H1 (cell line): ENCODE results near the gene PLCL1. TPM values are rescaled to one million over a fixed set of nuclear protein-coding genes. Genes with fewer than 3 reads are reported as not detected.

Experiments
- CTCF ChIA-PET: fragments of 300-600 bp; sonication (Branson Sonifier 250); formaldehyde crosslinking; loops from one replicate; lab custom pipeline; 2021; ENCODE audit not compliant: partially characterized antibody; lab: Charles Lee
- POLR2A ChIA-PET: fragments of 300-600 bp; sonication (Branson Sonifier 250); formaldehyde crosslinking; loops from one replicate; lab custom pipeline; 2021; ENCODE audit warnings: inconsistent platforms; ENCODE audit not compliant: partially characterized antibody; lab: Charles Lee
- DNase-seq, 2 experiments: peaks; one replicate each; pipeline versions ENCODE4 v3.0.0 to v3.0.0-alpha.2; 2010 to 2022; ENCODE audit warnings: low spot score in 2 of 2, low read depth in 1 of 2, mixed read lengths in 1 of 2
- FAIRE-seq: peaks from 2 replicates; lab custom pipeline; 2011; peaks lifted over from hg19 to GRCh38; lab: Jason Lieb, UNC
- H2AFZ ChIP-seq: 2 replicates; pipeline ENCODE4 v1.8.1; 2012; ENCODE audit warnings: low read length, inconsistent platforms
- H2AK5ac ChIP-seq: 2 replicates; pipeline ENCODE4 v1.6.1; 2013; ENCODE audit warnings: low read depth, low read length
- H2BK120ac ChIP-seq: replicated peaks from 2 replicates; pipeline ENCODE3; 2013; ENCODE audit warnings: low read depth, low read length, inconsistent platforms
- H2BK12ac ChIP-seq: 2 replicates; pipeline ENCODE4 v1.6.1; 2013; ENCODE audit warnings: low read depth, low read length
- H2BK15ac ChIP-seq: 2 replicates; pipeline ENCODE4 v1.6.1; 2013; ENCODE audit warnings: low read length
- H2BK20ac ChIP-seq: 2 replicates; pipeline ENCODE4 v1.6.1; 2013; ENCODE audit warnings: low read length
- H2BK5ac ChIP-seq: 2 replicates; pipeline ENCODE4 v1.6.1; 2013; ENCODE audit warnings: low read depth, low read length
- H3K14ac ChIP-seq: 2 replicates; pipeline ENCODE4 v1.6.1; 2013; ENCODE audit warnings: inconsistent platforms; ENCODE audit not compliant: insufficient read length
- H3K18ac ChIP-seq: 2 replicates; pipeline ENCODE4 v1.6.1; 2013; ENCODE audit warnings: low read length; ENCODE audit errors: extremely low read depth
- H3K23ac ChIP-seq: 2 replicates; pipeline ENCODE4 v1.6.1; 2013; ENCODE audit warnings: inconsistent platforms; ENCODE audit not compliant: insufficient read length
- H3K23me2 ChIP-seq: 2 replicates; pipeline ENCODE4 v1.6.1; 2013; ENCODE audit warnings: low read depth, low read length
- H3K27ac ChIP-seq: 2 replicates; pipeline ENCODE4 v1.6.1; 2011; ENCODE audit warnings: low read depth, low read length, inconsistent platforms
- H3K27me3 ChIP-seq, 4 experiments: replicated peaks in 1 of 4; 1 replicate in 1 of 4; 2 replicates in 3 of 4; pipeline versions ENCODE4 v1.6.1 to v1.8.1; 2011 to 2013; ENCODE audit warnings: low read length in 3 of 4, mild to moderate bottlenecking in 3 of 4, inconsistent platforms in 2 of 4, mixed read lengths in 2 of 4, moderate library complexity in 1 of 4; ENCODE audit not compliant: control insufficient read depth in 3 of 4, insufficient read depth in 3 of 4; ENCODE audit errors: extremely low read depth in 1 of 4
- H3K36me3 ChIP-seq, 4 experiments: 2 replicates each; pipeline versions ENCODE4 v1.6.1 to v1.8.1; 2011 to 2013; ENCODE audit warnings: mild to moderate bottlenecking in 4 of 4, low read length in 3 of 4, moderate library complexity in 2 of 4, control low read depth in 1 of 4, inconsistent platforms in 1 of 4; ENCODE audit not compliant: insufficient read depth in 4 of 4, control insufficient read depth in 2 of 4
- H3K4ac ChIP-seq: replicated peaks from 2 replicates; pipeline ENCODE3; 2013; ENCODE audit warnings: low read length, low read depth, mixed read lengths, inconsistent platforms; ENCODE audit not compliant: insufficient read length
- H3K4me1 ChIP-seq, 4 experiments: replicated peaks in 1 of 4; 1 replicate in 1 of 4; 2 replicates in 3 of 4; pipeline versions ENCODE4 v1.6.1 to v1.8.1; 2011 to 2013; ENCODE audit warnings: low read length in 3 of 4, inconsistent platforms in 2 of 4, mixed read lengths in 1 of 4; ENCODE audit not compliant: insufficient read depth in 4 of 4, control insufficient read depth in 3 of 4
- H3K4me2 ChIP-seq, 2 experiments: 2 replicates each; pipeline versions ENCODE4 v1.6.1 to v1.8.1; 2011 to 2013; ENCODE audit warnings: low read depth in 2 of 2, low read length in 2 of 2, control low read depth in 1 of 2, inconsistent platforms in 1 of 2, mild to moderate bottlenecking in 1 of 2; ENCODE audit not compliant: insufficient read depth in 1 of 2
- H3K4me3 ChIP-seq, 4 experiments: fragments of 200-600, 300-600 bp in 1 of 4; sonication (generic), shearing (Covaris generic), sonication (Bioruptor Twin) in 1 of 4; 2 replicates each; pipeline versions ENCODE4 v1.5.1 to v1.8.1; 2011 to 2016; ENCODE audit warnings: low read length in 4 of 4, low read depth in 3 of 4, control low read depth in 2 of 4, inconsistent platforms in 2 of 4, mild to moderate bottlenecking in 2 of 4, mixed read lengths in 1 of 4, moderate library complexity in 1 of 4; ENCODE audit not compliant: insufficient read depth in 2 of 4; ENCODE audit errors: extremely low read depth in 1 of 4
- H3K56ac ChIP-seq: replicated peaks from 2 replicates; pipeline ENCODE3; 2013; ENCODE audit warnings: low read depth, mild to moderate bottlenecking, mixed read lengths, low read length, inconsistent platforms; ENCODE audit not compliant: insufficient read length
- H3K79me1 ChIP-seq: 2 replicates; pipeline ENCODE4 v1.6.1; 2013; ENCODE audit warnings: low read depth, low read length, control low read depth
- H3K79me2 ChIP-seq, 2 experiments: 2 replicates each; pipeline versions ENCODE4 v1.6.1 to v1.8.1; 2012 to 2013; ENCODE audit warnings: low read length in 2 of 2, mild to moderate bottlenecking in 2 of 2, inconsistent platforms in 1 of 2; ENCODE audit not compliant: insufficient read depth in 2 of 2, control insufficient read depth in 1 of 2
- H3K9ac ChIP-seq, 4 experiments: replicated peaks in 1 of 4; 1 replicate in 1 of 4; 2 replicates in 3 of 4; pipeline versions ENCODE4 v1.6.1 to v1.8.1; 2011 to 2013; ENCODE audit warnings: low read depth in 3 of 4, low read length in 3 of 4, control low read depth in 2 of 4, mild to moderate bottlenecking in 2 of 4, moderate library complexity in 2 of 4, inconsistent platforms in 1 of 4; ENCODE audit errors: extremely low read depth in 1 of 4
- H3K9me3 ChIP-seq, 2 experiments: 2 replicates each; pipeline versions ENCODE4 v1.6.1 to v1.8.1; 2012 to 2013; ENCODE audit warnings: mild to moderate bottlenecking in 2 of 2, moderate library complexity in 2 of 2, control low read depth in 1 of 2, inconsistent platforms in 1 of 2, low read depth in 1 of 2, low read length in 1 of 2, mixed read lengths in 1 of 2; ENCODE audit not compliant: insufficient read depth in 2 of 2
- H4K20me1 ChIP-seq, 2 experiments: replicated peaks in 1 of 2; 2 replicates each; pipeline versions ENCODE3 to v1.8.1; 2011 to 2013; ENCODE audit warnings: inconsistent platforms in 2 of 2, low read length in 2 of 2, mild to moderate bottlenecking in 1 of 2; ENCODE audit not compliant: insufficient read depth in 2 of 2, control insufficient read depth in 1 of 2
- H4K5ac ChIP-seq: 2 replicates; pipeline ENCODE4 v1.6.1; 2013; ENCODE audit warnings: low read length, low read depth, mixed read lengths, inconsistent platforms; ENCODE audit not compliant: insufficient read length
- H4K8ac ChIP-seq: 2 replicates; pipeline ENCODE4 v1.8.0; 2013; ENCODE audit warnings: mild to moderate bottlenecking, moderate library complexity, low read length, inconsistent platforms; ENCODE audit not compliant: insufficient read depth; ENCODE audit errors: extremely low read depth
- H4K91ac ChIP-seq: replicated peaks from 2 replicates; pipeline ENCODE3; 2013; ENCODE audit warnings: low read length, mixed read lengths, inconsistent platforms; ENCODE audit not compliant: insufficient read length
- CEBPB ChIP-seq: IDR thresholded peaks from 2 replicates; pipeline ENCODE4 v1.6.1; 2012; ENCODE audit warnings: low read depth, low read length
- GTF2F1 ChIP-seq: IDR thresholded peaks from 2 replicates; pipeline ENCODE4 v1.6.1; 2012; ENCODE audit warnings: low read depth, low read length, improper control_type of control experiment, borderline replicate concordance
- RAD21 ChIP-seq, 2 experiments: IDR thresholded peaks in 1 of 2; conservative IDR thresholded peaks in 1 of 2; 2 replicates each; pipeline ENCODE4 v1.6.1; 2011; ENCODE audit warnings: low read depth in 2 of 2, low read length in 2 of 2, improper control_type of control experiment in 1 of 2, inconsistent platforms in 1 of 2, mild to moderate bottlenecking in 1 of 2, moderate library complexity in 1 of 2
- RFX5 ChIP-seq: IDR thresholded peaks from 2 replicates; pipeline ENCODE4 v1.6.1; 2011; ENCODE audit warnings: low read depth, low read length, improper control_type of control experiment, borderline replicate concordance
- WGBS, 2 experiments: shearing (Covaris generic) in 1 of 2; methylation state at CpG; one replicate each; pipeline versions ENCODE4 v1.1.6 to v1.1.7; 2013 to 2015; ENCODE audit warnings: low lambda C conversion rate in 2 of 2, mixed read lengths in 2 of 2, inconsistent platforms in 1 of 2, low coverage in 1 of 2, missing lambda C conversion rate in 1 of 2; ENCODE audit not compliant: insufficient replicate concordance in 2 of 2, insufficient coverage in 1 of 2, insufficient read length in 1 of 2; ENCODE audit errors: extremely low coverage in 1 of 2, missing lambda C conversion rate in 1 of 2; 5-methylcytosine and 5-hydroxymethylcytosine counted together
- polyA plus RNA-seq, 7 experiments: library from polyadenylated mRNA; depleted of rRNA in 3 of 7; stranded (reverse) in 5 of 7; unstranded in 2 of 7; fragments of >200 nt in 5 of 7; fragments of 200-250 nt in 2 of 7; gene quantifications; 1 replicate in 5 of 7; 2 replicates in 1 of 7; 4 replicates in 1 of 7; pipeline versions ENCODE4 v1.2.1 to v1.2.3, GENCODE V29; 2011 to 2013; ENCODE audit warnings: missing spikeins in 2 of 7, mixed read lengths in 2 of 7
- total RNA-seq: library from RNA; stranded (reverse); fragmentation: NEBNext Ultra II Directional; extraction: Animal tissue kit (Norgen Biotek cat#: 25700); gene quantifications from 2 replicates; pipeline ENCODE4 v1.2.1, GENCODE V29; 2021
- TF ChIP-seq, protein P1 (sequence below), 3 experiments: IDR thresholded peaks; 1 replicate in 2 of 3; 2 replicates in 1 of 3; pipeline versions ENCODE4 v1.5.1 to v1.6.1; 2011; ENCODE audit warnings: low read length in 3 of 3, mild to moderate bottlenecking in 3 of 3, inconsistent platforms in 2 of 3, low read depth in 1 of 3, moderate library complexity in 1 of 3; ENCODE audit not compliant: insufficient read depth in 1 of 3; ENCODE audit errors: control extremely low read depth in 1 of 3

PLCL1 gene
- total and polyA plus RNA-seq, 2 of the 8 experiments (the other 6 are each of a cell fraction or from before 2014, with no cell fraction given): not detected

DNA sequence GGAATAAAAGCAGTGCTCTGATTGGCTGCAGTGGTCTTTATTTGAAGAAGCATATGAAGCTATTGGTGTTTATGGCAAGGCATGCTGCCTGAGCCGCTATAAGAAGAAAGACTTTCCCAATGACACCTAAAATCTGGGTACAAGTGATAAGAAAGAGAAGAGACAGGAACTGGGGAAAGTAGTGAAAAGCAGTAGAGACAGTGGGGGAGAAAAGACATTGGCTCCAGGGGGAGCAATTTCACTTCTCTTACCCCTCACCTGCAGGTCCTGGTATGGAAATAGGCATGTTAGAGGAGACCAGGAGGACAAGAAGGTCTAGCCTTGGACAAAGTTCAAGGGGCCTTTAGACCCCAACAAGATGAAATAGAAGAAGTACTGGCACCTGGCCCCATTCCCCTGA is 47.1 kb downstream of the PLCL1 start:
- Histone ChIP-seq H3K27me3 (no peaks in the 10 kb centered on the region), H3K9me3 (no peaks in the 10 kb centered on the region), H3K27ac (no peak overlapping the region), H2AK5ac (no peak overlapping the region), H2BK5ac (no peak overlapping the region), H3K4me2 (no peak overlapping the region), H2BK120ac (no peak overlapping the region), H3K4ac (no peak overlapping the region), H3K9ac (no peak overlapping the region), H3K79me1 (no peaks in the 10 kb centered on the region), H3K23me2 (no peaks in the 10 kb centered on the region; the same call in 1 of the 2 replicates), H4K8ac (no peak overlapping the region), H4K20me1 (no peaks in the 10 kb centered on the region), H3K18ac (no peak overlapping the region), H3K4me1 (no peaks in the 10 kb centered on the region), H3K4me3 (no peak overlapping the region), H2BK20ac (no peak overlapping the region), H2BK15ac (no peak overlapping the region), H2BK12ac (no peak overlapping the region), H2AFZ (no peak overlapping the region), H4K5ac (no peak overlapping the region), H3K23ac (no peak overlapping the region), H3K79me2 (no peaks in the 10 kb centered on the region), H3K14ac (no peak overlapping the region), H3K36me3 (no peaks in the 10 kb centered on the region), H3K56ac (no peak overlapping the region), H4K91ac (no peak overlapping the region)
- FAIRE-seq: no peak
- TF ChIP-seq, protein P1, sequence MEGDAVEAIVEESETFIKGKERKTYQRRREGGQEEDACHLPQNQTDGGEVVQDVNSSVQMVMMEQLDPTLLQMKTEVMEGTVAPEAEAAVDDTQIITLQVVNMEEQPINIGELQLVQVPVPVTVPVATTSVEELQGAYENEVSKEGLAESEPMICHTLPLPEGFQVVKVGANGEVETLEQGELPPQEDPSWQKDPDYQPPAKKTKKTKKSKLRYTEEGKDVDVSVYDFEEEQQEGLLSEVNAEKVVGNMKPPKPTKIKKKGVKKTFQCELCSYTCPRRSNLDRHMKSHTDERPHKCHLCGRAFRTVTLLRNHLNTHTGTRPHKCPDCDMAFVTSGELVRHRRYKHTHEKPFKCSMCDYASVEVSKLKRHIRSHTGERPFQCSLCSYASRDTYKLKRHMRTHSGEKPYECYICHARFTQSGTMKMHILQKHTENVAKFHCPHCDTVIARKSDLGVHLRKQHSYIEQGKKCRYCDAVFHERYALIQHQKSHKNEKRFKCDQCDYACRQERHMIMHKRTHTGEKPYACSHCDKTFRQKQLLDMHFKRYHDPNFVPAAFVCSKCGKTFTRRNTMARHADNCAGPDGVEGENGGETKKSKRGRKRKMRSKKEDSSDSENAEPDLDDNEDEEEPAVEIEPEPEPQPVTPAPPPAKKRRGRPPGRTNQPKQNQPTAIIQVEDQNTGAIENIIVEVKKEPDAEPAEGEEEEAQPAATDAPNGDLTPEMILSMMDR (IDR thresholded peaks at IDR 0.05; ENCODE audit: control extremely low read depth in 1 of 3, insufficient read depth in 1 of 3, low read depth in 1 of 3, low read length in 3 of 3): peak in 2 of 3 experiments; percentile 48 to 64; a peak in 3 of 4 replicates
- TF ChIP-seq CEBPB (no peak), RAD21 (IDR thresholded peaks at IDR 0.05 in 1 of 2, conservative IDR thresholded peaks at IDR 0.05 in 1 of 2; ENCODE audit: low read depth in 2 of 2, low read length in 2 of 2) (peak; percentile 79 to 83), RFX5 (no peak), GTF2F1 (no peak)
- POLR2A ChIA-PET: no interaction called here
- CTCF ChIA-PET: interaction anchor here (0.7 to 4.6 kb wide), 32 partner anchors 10 to 692 kb away, joined by 3 to 34 read pairs (median 4); no protein-coding TSS in a partner anchor
- WGBS, 2 experiments: 71% methylated on average over 1 of the region's 1 CpG; no CpG with 5 or more reads in 1 of the 2 experiments
- no peak for DNase-seq
